ENCODE data around the gene NHLRC4.
A peak's percentile ranks its signal among the peaks of the same experiment; 100 is the strongest.

The NHLRC4 gene

GRCh38 chr16:531494-532125 is 35.2 kb upstream of the NHLRC4 start:
- DNase-seq = no peak

GRCh38 chr16:533391-534123 is 33.2 kb upstream of the NHLRC4 start:
- no peak for DNase-seq

- no peak for DNase-seq
These were observed 32.7 kb upstream of the NHLRC4 start for GRCh38 chr16:534135-534534.

DNA sequence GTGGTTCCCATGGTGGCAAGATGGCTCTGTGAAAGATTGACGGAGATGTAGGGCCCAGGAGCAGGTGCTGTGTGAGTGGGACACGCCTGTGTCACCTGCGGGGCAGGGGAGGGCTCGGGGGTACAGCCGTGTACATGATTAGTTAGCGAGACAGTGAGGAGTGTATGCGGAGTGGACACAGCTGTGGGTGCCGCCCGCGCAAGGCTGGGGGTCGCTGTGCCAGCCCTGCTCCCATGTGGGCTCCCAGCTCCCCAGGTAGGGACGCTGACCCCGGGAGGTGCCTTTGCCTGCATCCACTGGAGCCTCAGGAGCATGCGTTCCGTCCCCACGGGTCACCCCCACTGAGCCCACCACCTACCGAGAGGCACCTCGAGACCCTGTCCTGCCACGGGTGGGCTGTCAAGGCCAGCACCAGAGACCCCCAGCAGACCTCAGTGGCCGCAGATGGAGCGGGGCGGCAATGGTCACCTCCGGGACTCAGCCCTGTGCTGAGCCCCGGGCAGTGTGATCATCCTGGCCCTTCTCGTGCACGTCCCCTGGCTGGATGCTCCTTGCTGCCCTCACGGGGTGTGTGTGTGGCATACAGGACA is 31.9 kb upstream of the NHLRC4 start:
- DNase-seq = no peak

- no peak for DNase-seq
These were observed 31.1 kb upstream of the NHLRC4 start for GRCh38 chr16:535446-536405.

- no peak for DNase-seq
These were observed 30.1 kb upstream of the NHLRC4 start for GRCh38 chr16:536746-537145.

DNA sequence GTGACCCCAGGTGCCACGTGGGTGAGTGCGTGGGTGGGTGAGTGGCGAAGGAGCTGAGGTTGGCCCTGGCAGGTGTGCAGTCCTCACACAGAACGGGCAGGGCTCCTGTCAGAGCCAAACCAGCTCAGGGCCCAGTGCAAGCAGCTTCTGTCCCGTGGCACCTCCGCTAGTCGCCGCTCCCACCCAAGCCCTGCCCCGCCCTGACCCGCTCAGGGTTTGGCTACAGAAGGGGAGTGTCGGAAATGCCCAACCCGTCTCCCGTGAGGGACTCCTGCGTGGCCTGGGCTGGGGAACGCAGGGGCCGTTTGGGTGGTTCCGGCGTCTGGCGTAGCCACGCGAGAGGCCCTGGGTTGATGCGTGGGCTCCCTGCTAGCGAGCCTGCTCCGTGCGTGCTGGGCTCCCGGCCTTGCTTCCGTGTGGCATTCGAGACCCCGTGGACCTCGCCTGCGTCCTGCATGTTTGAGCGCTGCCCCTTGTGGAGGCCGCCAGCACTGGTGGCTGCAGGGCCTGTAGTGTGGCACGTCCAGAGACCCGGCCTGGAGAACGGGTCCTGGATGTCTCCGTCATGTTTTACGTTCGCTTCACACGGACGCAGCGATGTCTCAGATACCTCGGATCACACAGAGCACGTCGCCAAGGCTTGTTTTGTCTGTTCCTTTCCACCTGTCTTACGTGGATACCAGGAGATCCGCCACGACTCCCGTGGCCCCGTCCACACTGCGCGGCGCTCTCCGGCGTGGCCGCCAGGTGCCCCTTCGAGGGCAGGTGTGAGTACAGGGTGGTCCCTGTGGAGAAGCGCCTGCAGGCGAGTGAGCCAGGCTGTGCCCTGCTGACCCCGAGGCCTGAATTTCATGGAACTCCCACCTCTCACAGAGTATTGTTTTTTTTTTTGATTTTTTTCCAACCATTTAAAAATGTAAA is 29.1 kb upstream of the NHLRC4 start:
- DNase-seq = no peak

DNA sequence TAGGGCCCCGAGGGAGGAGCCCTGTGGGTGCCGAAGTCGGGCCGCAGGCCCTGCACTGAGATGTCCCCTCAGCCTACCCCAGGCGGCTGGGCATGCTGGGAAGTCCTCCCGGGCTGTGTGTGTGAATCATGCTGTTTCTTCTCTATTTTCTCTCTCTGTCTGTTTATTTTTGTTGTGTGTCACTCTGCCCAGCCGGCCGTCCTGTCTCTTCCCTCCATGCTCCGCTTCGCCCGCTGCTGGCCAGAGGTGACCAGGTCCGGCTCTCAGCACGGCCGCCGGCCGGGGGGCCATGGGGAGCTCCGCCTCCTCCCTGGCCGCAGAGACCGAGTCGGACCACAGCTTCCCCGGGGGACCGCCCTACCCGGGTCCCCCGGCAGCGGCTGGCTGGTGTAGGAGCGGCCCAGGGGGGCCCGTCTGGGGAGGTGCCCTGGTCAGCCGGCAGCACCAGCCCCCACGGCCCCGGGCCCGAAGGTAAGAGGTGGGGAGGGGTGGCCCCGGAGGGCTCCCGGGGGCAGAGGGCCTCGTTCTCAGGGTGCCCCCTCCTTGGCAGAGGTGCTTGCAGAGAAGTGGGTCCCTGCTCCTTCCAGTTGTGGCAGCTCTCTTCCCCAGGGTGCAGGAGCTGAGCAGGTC is 26.8 kb upstream of the NHLRC4 start:
- DNase-seq = no peak

- no peak for DNase-seq
These were observed 26.0 kb upstream of the NHLRC4 start for GRCh38 chr16:540645-541340.

DNA sequence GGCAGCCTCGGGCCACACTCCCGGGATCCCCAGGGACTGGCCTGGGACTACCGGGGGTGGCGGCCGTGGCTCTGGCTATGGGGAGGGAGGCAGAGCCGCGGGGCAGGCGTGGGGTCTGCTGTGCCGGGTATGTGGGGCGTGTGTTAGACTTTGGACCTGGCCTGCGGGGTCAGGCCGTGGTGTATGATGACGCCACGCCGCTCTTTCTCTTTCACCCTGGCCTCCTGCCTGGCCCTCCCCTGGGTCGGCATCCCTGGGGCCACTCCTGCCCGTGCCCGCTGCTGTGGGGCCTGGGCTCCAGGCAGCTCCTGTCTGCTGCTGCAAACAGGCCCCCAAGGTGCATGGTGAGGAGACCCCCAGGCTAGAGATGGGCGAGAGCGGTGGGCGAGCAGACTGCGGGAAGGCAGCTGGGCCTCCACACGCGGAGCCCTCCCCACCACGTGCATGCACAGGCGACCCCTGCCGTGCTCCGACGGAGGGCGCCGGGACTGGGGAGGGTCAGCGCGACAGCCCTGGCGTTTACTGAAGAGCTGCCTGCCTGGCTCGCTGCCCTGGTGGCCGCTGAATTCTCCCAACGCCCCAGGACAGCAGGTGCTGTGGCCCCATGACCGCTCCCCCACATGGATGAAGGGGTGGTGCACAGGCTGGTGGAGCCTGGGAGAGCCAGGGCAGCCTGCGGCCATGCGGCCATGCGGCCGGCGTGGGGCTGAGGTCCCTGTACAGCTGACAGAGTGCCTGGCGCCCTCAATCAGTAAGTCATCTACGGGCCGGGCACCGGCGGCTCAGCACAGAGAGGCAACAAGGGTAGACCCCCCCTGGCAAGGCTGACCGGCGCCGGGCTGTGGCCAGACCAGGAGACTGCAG is 23.3 kb upstream of the NHLRC4 start:
- DNase-seq = no peak

- DNase-seq = no peak
These were observed 22.3 kb upstream of the NHLRC4 start for GRCh38 chr16:544517-544916.

DNA sequence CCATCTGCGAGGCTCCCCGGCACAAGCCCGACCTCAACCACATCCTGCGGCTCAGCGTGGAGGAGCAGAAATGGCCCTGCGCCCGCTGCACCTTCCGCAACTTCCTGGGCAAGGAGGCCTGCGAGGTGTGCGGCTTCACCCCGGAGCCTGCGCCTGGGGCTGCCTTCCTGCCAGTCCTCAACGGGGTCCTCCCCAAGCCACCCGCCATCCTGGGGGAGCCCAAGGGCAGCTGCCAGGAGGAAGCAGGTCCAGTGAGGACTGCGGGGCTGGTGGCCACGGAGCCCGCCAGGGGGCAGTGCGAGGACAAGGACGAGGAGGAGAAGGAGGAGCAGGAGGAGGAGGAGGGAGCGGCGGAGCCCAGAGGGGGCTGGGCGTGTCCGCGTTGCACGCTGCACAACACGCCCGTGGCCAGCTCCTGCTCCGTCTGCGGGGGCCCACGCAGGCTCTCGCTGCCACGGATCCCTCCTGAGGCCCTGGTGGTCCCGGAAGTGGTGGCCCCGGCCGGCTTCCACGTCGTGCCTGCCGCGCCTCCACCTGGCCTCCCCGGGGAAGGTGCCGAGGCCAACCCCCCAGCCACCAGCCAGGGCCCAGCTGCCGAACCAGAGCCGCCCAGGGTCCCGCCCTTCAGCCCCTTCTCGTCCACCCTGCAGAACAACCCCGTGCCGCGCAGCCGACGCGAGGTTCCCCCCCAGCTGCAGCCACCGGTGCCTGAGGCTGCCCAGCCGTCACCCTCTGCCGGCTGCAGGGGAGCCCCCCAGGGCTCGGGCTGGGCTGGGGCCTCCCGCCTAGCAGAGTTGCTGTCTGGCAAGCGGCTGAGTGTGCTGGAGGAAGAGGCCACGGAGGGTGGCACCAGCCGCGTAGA is 19.7 kb upstream of the NHLRC4 start:
- DNase-seq = peak; percentile 71

DNA sequence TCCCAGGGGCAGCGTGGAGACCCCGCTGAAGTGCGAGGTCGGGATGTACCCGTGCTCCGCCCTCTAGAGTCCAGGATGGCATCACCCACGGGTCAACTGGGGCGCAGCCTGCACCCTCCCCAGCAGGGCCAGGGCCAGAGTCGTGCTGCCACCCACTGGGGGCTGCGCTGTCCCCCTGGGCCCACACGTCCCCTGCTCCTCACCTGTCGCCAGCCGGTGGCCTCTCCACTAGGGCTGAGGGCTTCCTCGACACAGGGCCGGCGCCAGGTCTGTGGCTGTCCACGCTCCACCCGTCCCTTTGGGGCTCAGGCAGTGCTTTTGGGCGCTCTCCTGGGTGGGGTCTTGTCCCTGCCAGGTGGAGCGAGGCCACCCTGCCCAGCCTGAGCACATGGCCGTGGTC is 18.2 kb upstream of the NHLRC4 start:
- no peak for DNase-seq

DNA sequence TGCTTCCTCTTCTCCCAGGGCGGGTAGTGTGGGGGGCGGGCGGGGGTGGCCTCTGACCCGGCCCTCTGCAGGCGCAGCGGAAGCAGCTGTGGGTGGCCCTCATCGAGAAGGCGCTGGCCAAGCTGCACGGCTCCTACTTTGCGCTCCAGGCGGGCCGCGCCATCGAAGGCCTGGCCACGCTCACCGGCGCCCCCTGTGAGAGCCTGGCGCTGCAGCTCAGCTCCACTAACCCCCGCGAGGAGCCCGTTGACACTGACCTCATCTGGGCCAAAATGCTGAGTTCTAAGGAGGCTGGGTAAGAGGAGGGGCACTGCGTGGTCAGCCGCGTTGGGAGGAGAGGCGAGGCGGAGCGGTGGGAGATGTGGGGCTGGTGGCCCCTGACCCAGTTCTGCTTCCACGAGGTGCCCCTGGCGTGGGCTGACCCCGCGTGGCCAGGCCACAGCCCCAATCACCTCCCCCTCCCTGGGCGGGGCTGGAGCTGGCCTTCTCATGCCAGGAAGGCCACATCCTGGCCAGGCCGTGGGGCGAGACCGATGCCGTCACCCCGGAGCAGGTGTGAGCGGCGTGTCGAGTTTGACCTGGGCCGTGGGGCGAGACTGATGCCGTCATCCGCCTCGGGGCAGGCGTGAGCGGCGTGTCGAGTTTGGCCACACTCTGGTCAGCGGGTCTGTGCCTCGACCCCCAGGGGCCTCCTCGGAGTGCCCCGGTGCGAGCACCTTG is 17.1 kb upstream of the NHLRC4 start:
- DNase-seq = no peak

DNA sequence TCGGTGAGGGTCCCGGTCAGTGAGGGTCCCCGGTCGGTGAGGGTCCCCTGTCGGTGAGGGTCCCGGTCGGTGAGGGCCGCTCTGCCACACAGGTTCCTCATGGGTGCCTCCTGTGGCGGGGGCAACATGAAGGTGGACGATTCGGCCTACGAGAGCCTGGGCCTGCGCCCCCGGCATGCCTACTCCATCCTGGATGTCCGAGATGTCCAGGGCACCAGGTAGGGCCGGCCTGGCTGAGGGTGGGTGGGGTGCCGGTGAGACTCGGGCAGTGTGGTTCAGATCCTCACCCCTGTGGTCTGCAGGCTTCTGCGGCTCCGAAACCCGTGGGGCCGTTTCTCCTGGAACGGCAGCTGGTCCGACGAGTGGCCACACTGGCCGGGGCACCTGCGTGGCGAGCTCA is 15.6 kb upstream of the NHLRC4 start:
- DNase-seq = no peak

GRCh38 chr16:552171-552570 is 14.6 kb upstream of the NHLRC4 start:
- no peak for DNase-seq

DNA sequence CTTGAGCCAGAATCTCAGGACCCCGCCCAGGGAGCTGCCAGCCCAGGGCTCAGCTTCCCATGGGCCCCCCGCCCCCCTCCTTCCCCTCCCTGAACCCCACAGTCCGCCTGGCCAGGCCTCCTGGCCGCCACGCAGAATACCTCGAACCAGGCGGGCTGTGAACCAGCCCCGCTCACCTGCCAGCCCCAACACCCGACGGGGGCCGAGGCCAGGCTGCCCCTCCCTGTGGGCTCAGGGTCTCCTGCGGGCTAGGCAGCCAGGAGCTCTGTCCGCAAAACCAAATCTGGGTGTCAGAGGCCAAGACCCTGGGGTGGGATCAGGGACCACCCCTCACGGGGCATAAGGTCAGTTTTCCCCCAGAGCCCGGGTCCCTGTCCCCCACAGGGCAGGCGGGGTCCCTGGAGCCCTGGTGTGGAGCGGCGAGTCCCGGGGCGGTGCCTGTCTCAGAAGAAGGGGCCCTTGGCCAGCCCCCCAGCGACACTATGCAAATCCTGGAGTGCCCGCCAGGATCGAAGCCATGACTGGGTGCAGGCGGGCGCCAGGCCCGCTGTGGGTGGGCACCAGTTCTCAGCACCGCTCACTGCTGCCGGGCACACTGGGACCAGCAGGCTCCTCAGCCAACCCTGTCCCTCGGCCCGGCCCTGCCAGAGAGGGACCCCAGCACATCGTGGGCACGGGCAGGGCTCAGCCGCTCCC is 13.1 kb upstream of the NHLRC4 start:
- no peak for DNase-seq

- DNase-seq = no peak
These were observed 12.5 kb upstream of the NHLRC4 start for GRCh38 chr16:554297-554621.
